H1 (cell line): ENCODE data around the gene MROH8. TPM values are rescaled to one million over a fixed set of nuclear protein-coding genes. Genes with fewer than 3 reads are reported as not detected.

Experiments
- BRCA1 ChIP-seq: IDR thresholded peaks from 2 replicates; pipeline ENCODE4 v1.6.1; 2012; ENCODE audit warnings: low read depth, low read length, improper control_type of control experiment
- CBX8 ChIP-seq: fragments of 300-800, 300-1000 bp; sonication (generic); IDR thresholded peaks from 2 replicates; pipeline ENCODE4 v1.7.1; 2016; ENCODE audit warnings: low read depth, low read length, borderline replicate concordance
- GTF2F1 ChIP-seq: IDR thresholded peaks from 2 replicates; pipeline ENCODE4 v1.6.1; 2012; ENCODE audit warnings: low read depth, low read length, improper control_type of control experiment, borderline replicate concordance
- JUND ChIP-seq: IDR thresholded peaks from 2 replicates; pipeline ENCODE4 v1.6.1; 2011; ENCODE audit warnings: mild to moderate bottlenecking, improper control_type of control experiment, low read length
- KDM4A ChIP-seq: IDR thresholded peaks from one replicate; pipeline ENCODE4 v1.7.1; 2012; ENCODE audit warnings: low read depth, mild to moderate bottlenecking, moderate library complexity, low read length, inconsistent platforms; ENCODE audit not compliant: severe bottlenecking
- POLR2AphosphoS5 ChIP-seq: IDR thresholded peaks from 2 replicates; pipeline ENCODE4 v1.6.1; 2011; ENCODE audit warnings: low read depth, low read length
- RAD21 ChIP-seq, 2 experiments: IDR thresholded peaks in 1 of 2; conservative IDR thresholded peaks in 1 of 2; 2 replicates each; pipeline ENCODE4 v1.6.1; 2011; ENCODE audit warnings: low read depth in 2 of 2, low read length in 2 of 2, improper control_type of control experiment in 1 of 2, inconsistent platforms in 1 of 2, mild to moderate bottlenecking in 1 of 2, moderate library complexity in 1 of 2
- RBBP5 ChIP-seq: IDR thresholded peaks from 2 replicates; pipeline ENCODE4 v1.7.1; 2012; ENCODE audit warnings: low read depth, mild to moderate bottlenecking, inconsistent platforms, low read length, moderate library complexity, borderline replicate concordance
- SP2 ChIP-seq: IDR thresholded peaks from 2 replicates; pipeline ENCODE4 v1.6.1; 2012; ENCODE audit warnings: mild to moderate bottlenecking, low read length, inconsistent platforms
- TAF7 ChIP-seq: optimal IDR thresholded peaks from 2 replicates; pipeline ENCODE3; 2011; ENCODE audit warnings: low read depth, mild to moderate bottlenecking, inconsistent platforms, low read length, moderate library complexity, borderline replicate concordance
- TCF12 ChIP-seq: IDR thresholded peaks from 2 replicates; pipeline ENCODE4 v1.6.1; 2011; ENCODE audit warnings: low read depth, mild to moderate bottlenecking, low read length
- YY1 ChIP-seq: IDR thresholded peaks from 2 replicates; pipeline ENCODE4 v1.6.1; 2011; ENCODE audit warnings: low read depth, mild to moderate bottlenecking, low read length
- polyA plus RNA-seq, 7 experiments: library from polyadenylated mRNA; depleted of rRNA in 3 of 7; stranded (reverse) in 5 of 7; unstranded in 2 of 7; fragments of >200 nt in 5 of 7; fragments of 200-250 nt in 2 of 7; gene quantifications; 1 replicate in 5 of 7; 2 replicates in 1 of 7; 4 replicates in 1 of 7; pipeline versions ENCODE4 v1.2.1 to v1.2.3, GENCODE V29; 2011 to 2013; ENCODE audit warnings: missing spikeins in 2 of 7, mixed read lengths in 2 of 7
- total RNA-seq: library from RNA; stranded (reverse); fragmentation: NEBNext Ultra II Directional; extraction: Animal tissue kit (Norgen Biotek cat#: 25700); gene quantifications from 2 replicates; pipeline ENCODE4 v1.2.1, GENCODE V29; 2021
- TF ChIP-seq, protein P1 (sequence below): IDR thresholded peaks from 2 replicates; pipeline ENCODE4 v1.6.1; 2011; ENCODE audit warnings: low read length, improper control_type of control experiment
- TF ChIP-seq, protein P2 (sequence below), 3 experiments: IDR thresholded peaks; 1 replicate in 2 of 3; 2 replicates in 1 of 3; pipeline versions ENCODE4 v1.5.1 to v1.6.1; 2011; ENCODE audit warnings: low read length in 3 of 3, mild to moderate bottlenecking in 3 of 3, inconsistent platforms in 2 of 3, low read depth in 1 of 3, moderate library complexity in 1 of 3; ENCODE audit not compliant: insufficient read depth in 1 of 3; ENCODE audit errors: control extremely low read depth in 1 of 3
- TF ChIP-seq, protein P3 (sequence below): IDR thresholded peaks from 2 replicates; pipeline ENCODE4 v1.6.1; 2011; ENCODE audit warnings: low read depth, mild to moderate bottlenecking, low read length; ENCODE audit not compliant: insufficient read depth
- TF ChIP-seq, protein P4 (sequence below): IDR thresholded peaks from 2 replicates; pipeline ENCODE4 v1.6.1; 2012; ENCODE audit warnings: inconsistent platforms

The MROH8 gene
- total and polyA plus RNA-seq, 2 of the 8 experiments (the other 6 are each of a cell fraction or from before 2014, with no cell fraction given), result 0.50 to 0.86 TPM

DNA sequence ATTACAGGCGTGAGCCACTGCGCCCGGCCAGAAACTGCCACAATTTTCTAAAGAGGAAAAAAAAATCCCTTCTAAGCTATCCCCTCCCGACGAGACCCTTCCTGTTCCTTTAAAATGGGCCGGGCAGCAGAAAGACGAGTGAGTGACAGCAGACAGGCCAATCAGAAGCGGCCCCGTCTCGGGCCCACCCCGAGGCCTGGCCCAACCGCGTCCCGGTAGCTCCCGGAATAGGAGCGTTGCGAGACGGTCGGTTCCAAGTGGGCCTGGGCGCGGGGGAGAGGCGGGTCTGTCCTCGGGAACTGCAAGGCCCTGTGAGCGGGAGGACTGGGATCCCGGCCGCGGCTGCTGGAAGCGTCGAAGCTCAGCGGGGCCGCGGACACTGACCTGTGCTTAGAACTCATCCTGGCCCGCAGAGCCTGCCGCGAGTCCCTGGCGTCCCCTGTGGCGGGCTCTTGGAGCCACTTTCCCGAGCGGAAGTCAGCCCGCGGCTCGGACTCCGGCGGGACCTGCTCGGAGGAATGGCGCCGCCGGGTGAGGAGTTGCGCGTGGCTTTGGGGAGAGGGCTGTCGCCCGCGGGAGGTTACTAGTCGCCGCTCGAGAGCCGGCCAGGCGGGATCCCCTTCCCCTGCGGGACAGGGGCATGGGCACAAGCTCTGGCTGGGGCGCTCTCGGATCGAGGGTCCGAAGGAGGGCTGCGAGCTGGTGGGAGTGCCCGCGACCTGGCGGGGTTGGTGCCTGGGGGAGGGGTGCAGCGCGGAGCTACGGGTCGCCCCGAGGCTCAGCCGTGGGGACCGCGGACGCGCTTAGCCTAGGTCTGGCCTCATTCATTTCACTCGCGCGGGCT is at the start of gene MROH8, which contains the start of gene RPN2 (continued):
- TF ChIP-seq, protein P1, sequence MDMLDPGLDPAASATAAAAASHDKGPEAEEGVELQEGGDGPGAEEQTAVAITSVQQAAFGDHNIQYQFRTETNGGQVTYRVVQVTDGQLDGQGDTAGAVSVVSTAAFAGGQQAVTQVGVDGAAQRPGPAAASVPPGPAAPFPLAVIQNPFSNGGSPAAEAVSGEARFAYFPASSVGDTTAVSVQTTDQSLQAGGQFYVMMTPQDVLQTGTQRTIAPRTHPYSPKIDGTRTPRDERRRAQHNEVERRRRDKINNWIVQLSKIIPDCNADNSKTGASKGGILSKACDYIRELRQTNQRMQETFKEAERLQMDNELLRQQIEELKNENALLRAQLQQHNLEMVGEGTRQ, result no peak
- TF ChIP-seq, protein P2, sequence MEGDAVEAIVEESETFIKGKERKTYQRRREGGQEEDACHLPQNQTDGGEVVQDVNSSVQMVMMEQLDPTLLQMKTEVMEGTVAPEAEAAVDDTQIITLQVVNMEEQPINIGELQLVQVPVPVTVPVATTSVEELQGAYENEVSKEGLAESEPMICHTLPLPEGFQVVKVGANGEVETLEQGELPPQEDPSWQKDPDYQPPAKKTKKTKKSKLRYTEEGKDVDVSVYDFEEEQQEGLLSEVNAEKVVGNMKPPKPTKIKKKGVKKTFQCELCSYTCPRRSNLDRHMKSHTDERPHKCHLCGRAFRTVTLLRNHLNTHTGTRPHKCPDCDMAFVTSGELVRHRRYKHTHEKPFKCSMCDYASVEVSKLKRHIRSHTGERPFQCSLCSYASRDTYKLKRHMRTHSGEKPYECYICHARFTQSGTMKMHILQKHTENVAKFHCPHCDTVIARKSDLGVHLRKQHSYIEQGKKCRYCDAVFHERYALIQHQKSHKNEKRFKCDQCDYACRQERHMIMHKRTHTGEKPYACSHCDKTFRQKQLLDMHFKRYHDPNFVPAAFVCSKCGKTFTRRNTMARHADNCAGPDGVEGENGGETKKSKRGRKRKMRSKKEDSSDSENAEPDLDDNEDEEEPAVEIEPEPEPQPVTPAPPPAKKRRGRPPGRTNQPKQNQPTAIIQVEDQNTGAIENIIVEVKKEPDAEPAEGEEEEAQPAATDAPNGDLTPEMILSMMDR (IDR thresholded peaks at IDR 0.05; ENCODE audit: control extremely low read depth in 1 of 3, insufficient read depth in 1 of 3, low read depth in 1 of 3, low read length in 3 of 3), result no peak
- TF ChIP-seq TCF12 (no peak), POLR2AphosphoS5 (peak; percentile 17), YY1 (peak; percentile 77; the same call in 1 of the 2 replicates), SP2 (peak; percentile 70), JUND (peak; percentile 91), RBBP5 (peak; percentile 83; the same call in 1 of the 2 replicates), TAF7 (peak; percentile 51), RAD21 (IDR thresholded peaks at IDR 0.05 in 1 of 2, conservative IDR thresholded peaks at IDR 0.05 in 1 of 2; ENCODE audit: low read depth in 2 of 2, low read length in 2 of 2) (no peak), GTF2F1 (no peak), BRCA1 (no peak), KDM4A (peak; percentile 66), CBX8 (no peak)
- TF ChIP-seq, protein P3, sequence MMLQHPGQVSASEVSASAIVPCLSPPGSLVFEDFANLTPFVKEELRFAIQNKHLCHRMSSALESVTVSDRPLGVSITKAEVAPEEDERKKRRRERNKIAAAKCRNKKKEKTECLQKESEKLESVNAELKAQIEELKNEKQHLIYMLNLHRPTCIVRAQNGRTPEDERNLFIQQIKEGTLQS, result 0 out of 2 replicates have a peak, but pooled peaks have one; percentile 1
- TF ChIP-seq, protein P4, sequence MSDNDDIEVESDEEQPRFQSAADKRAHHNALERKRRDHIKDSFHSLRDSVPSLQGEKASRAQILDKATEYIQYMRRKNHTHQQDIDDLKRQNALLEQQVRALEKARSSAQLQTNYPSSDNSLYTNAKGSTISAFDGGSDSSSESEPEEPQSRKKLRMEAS, result peak; percentile 32
